Measurements from ENCODE around the gene GJB3.

GJB3 gene

DNA sequence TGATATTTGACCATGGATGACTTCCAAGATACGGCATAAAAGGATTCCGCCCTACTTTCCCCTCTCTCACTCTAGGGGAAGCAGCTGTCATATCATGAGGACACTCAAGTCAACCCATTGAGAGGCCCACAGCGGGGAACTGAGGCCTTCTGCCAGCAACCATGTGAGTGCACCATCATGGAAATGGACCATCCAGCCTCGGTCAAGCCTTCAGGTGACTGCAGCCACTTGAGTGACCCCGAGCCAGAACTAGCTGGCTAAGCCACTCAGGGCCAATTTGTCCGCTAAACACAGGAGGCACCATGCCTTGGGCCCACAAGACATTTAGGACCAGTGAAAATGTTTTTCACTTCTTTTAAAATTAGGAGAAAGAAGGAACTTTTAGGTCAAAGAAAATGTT, 37.2 kb upstream of the GJB3 start:
- no peaks in the 10 kb centered on the region for H3K9me3 ChIP-seq (ENCODE audit: insufficient read depth, low read length)
- peaks cover 14% of the 10 kb centered on the region for H3K4me1 ChIP-seq (ENCODE audit: insufficient read depth, insufficient read length)
- H3K9ac ChIP-seq (ENCODE audit: insufficient read length, low read depth), result no peak overlapping the region
- no peak for DNase-seq (ENCODE audit: low read depth, low spot score)
- no peaks in the 10 kb centered on the region for H3K36me3 ChIP-seq (ENCODE audit: insufficient read depth, insufficient read length, low read length)
- H3K4me3 ChIP-seq (ENCODE audit: insufficient read length, low read depth), result no peak overlapping the region
- TF ChIP-seq SUZ12 (IDR thresholded peaks at IDR 0.05; ENCODE audit: extremely low read depth, insufficient read depth, insufficient read length) (no peak), YY1 (IDR thresholded peaks at IDR 0.05; ENCODE audit: insufficient read depth, insufficient read length) (no peak), ZNF274 (IDR thresholded peaks at IDR 0.05; ENCODE audit: low read depth, low read length) (no peak)
- peaks cover 19% of the 10 kb centered on the region for H3K27me3 ChIP-seq (ENCODE audit: insufficient read depth, insufficient read length)

DNA sequence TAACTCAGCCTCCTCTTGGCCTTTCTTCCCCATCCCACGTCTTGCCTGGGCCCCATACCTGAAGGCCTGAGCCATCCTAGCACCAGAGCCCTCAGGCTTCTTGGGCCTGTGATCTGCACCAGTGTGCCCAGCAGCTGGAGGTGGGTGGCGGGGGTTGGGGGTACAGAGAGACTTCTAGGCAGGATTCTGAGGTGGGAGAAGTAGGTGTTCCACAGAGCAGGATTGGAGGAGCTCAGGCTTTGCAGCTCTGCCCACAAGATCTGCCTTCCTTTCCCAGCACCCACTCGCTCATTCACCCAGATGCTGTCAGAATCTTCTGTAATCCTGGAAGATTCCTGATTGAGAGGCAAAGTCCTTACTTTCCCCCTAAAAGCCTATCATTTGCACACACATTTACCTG, 36.2 kb upstream of the GJB3 start:
- Histone ChIP-seq H3K27me3 (ENCODE audit: insufficient read depth, insufficient read length) (peaks cover 19% of the 10 kb centered on the region), H3K36me3 (ENCODE audit: insufficient read depth, insufficient read length, low read length) (no peaks in the 10 kb centered on the region)

DNA sequence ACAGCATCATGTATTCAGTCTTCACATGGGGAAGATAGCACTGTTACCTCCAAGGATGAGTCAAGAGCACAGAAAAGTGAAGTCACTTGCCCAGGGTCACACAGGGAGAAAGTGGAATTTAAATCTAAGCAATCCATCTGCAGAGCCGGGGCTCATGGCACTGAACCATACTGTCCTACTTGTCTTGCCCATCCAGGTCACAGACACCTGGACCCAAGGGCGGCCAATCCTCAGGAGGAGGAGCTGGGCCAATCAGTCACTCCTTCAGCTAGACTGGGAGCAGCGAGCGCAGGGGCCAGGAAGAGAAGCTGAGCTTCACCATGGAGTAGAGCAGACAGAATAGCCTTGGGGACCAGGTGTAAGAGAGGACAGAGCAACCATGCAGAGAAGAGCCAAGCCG, 35.3 kb upstream of the GJB3 start:
- Histone ChIP-seq H3K9me3 (ENCODE audit: insufficient read depth, low read length) (no peaks in the 10 kb centered on the region), H3K9ac (ENCODE audit: insufficient read length, low read depth) (no peak overlapping the region), H3K27me3 (ENCODE audit: insufficient read depth, insufficient read length) (peaks cover 19% of the 10 kb centered on the region), H3K4me1 (ENCODE audit: insufficient read depth, insufficient read length) (peaks cover 6% of the 10 kb centered on the region), H3K36me3 (ENCODE audit: insufficient read depth, insufficient read length, low read length) (no peaks in the 10 kb centered on the region), H3K4me3 (ENCODE audit: insufficient read length, low read depth) (no peak overlapping the region)
- no peak for DNase-seq (ENCODE audit: low read depth, low spot score)
- no peak for TF ChIP-seq SUZ12 (IDR thresholded peaks at IDR 0.05; ENCODE audit: extremely low read depth, insufficient read depth, insufficient read length)

More for the DNA sequence above, 36.2 kb upstream of the GJB3 start:
- Histone ChIP-seq H3K9me3 (ENCODE audit: insufficient read depth, low read length) (no peaks in the 10 kb centered on the region), H3K4me1 (ENCODE audit: insufficient read depth, insufficient read length) (peaks cover 6% of the 10 kb centered on the region), H3K9ac (ENCODE audit: insufficient read length, low read depth) (no peak overlapping the region), H3K4me3 (ENCODE audit: insufficient read length, low read depth) (no peak overlapping the region)
- no peak for DNase-seq (ENCODE audit: low read depth, low spot score)
- no peak for TF ChIP-seq ZNF274 (IDR thresholded peaks at IDR 0.05; ENCODE audit: low read depth, low read length)
- no peak for TF ChIP-seq YY1 (IDR thresholded peaks at IDR 0.05; ENCODE audit: insufficient read depth, insufficient read length)
- TF ChIP-seq SUZ12 (IDR thresholded peaks at IDR 0.05; ENCODE audit: extremely low read depth, insufficient read depth, insufficient read length), result no peak

DNA sequence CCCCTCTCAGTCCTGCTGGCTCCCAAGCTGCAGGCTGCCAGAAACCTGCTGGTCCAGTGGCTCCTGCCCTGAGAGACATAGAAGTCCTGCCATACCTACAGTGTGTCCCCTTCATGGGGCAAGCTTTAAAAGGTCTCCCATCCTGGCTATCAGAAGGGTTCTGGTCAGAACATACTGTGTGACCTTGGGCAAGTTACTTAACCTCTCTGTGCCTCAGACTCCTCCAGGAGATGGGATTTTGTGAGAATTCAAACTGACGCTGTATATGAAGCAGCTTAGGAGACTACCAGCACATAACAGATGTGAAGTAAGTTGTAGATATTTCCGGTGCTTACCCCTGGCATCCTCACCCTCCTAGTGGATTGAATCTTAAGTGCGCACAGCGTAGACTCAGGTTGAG, 34.9 kb upstream of the GJB3 start:
- H3K36me3 ChIP-seq (ENCODE audit: insufficient read depth, insufficient read length, low read length), result no peaks in the 10 kb centered on the region
- no peaks in the 10 kb centered on the region for H3K9me3 ChIP-seq (ENCODE audit: insufficient read depth, low read length)
- DNase-seq (ENCODE audit: low read depth, low spot score), result no peak
- TF ChIP-seq YY1 (IDR thresholded peaks at IDR 0.05; ENCODE audit: insufficient read depth, insufficient read length), result no peak
- TF ChIP-seq SUZ12 (IDR thresholded peaks at IDR 0.05; ENCODE audit: extremely low read depth, insufficient read depth, insufficient read length), result no peak
- TF ChIP-seq ZNF274 (IDR thresholded peaks at IDR 0.05; ENCODE audit: low read depth, low read length), result no peak
- peaks cover 19% of the 10 kb centered on the region for H3K27me3 ChIP-seq (ENCODE audit: insufficient read depth, insufficient read length)
- H3K4me1 ChIP-seq (ENCODE audit: insufficient read depth, insufficient read length), result peaks cover 11% of the 10 kb centered on the region
- no peak overlapping the region for H3K4me3 ChIP-seq (ENCODE audit: insufficient read length, low read depth)
- H3K9ac ChIP-seq (ENCODE audit: insufficient read length, low read depth), result no peak overlapping the region

DNA sequence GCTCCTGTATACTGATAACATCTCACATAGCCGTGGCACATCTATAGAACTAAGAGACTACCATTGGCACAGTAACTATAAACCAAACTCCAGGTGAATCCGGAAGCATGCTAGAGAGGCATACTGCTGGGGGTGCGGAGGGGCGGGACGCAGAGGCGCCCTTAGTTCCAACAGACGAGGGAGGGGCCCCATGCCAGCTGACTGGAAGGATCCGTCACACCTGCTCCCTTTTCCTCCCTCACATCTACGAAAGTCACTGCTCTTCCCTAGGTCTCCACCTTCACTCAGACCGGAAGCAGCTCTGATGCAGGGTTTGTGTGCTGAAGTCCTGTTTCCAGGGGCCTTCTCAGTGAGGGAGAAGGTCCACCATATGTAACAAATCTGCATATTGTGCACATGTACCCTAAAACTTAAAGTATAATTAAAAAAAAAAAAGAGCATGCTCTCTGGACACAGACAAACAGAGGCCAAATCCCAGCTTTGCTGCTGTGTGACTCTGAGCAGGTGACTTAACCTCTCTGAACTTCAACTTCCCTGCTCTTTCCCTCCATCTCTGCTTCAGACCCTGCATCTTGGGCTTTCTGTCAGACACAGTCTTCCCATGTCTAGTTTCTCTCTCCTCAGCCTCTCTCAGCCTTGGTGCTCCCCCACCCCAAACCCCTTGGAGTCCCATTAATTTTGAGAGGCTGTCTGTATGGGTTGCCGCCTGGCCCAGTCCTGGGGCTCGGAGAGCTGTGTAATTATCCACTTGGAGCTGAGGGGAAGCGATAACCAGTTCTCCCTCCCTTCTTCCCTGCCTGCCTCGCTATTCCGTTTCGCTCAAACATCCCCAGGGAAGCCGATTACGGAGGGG, 34.0 kb upstream of the GJB3 start:
- Histone ChIP-seq H3K27me3 (ENCODE audit: insufficient read depth, insufficient read length) (peaks cover 10% of the 10 kb centered on the region), H3K9ac (ENCODE audit: insufficient read length, low read depth) (no peak overlapping the region), H3K36me3 (ENCODE audit: insufficient read depth, insufficient read length, low read length) (no peaks in the 10 kb centered on the region), H3K4me1 (ENCODE audit: insufficient read depth, insufficient read length) (peaks cover 11% of the 10 kb centered on the region), H3K4me3 (ENCODE audit: insufficient read length, low read depth) (no peak overlapping the region), H3K9me3 (ENCODE audit: insufficient read depth, low read length) (no peaks in the 10 kb centered on the region)
- TF ChIP-seq SUZ12 (IDR thresholded peaks at IDR 0.05; ENCODE audit: extremely low read depth, insufficient read depth, insufficient read length), result no peak
- TF ChIP-seq YY1 (IDR thresholded peaks at IDR 0.05; ENCODE audit: insufficient read depth, insufficient read length), result no peak
- no peak for TF ChIP-seq ZNF274 (IDR thresholded peaks at IDR 0.05; ENCODE audit: low read depth, low read length)
- DNase-seq (ENCODE audit: low read depth, low spot score), result no peak

DNA sequence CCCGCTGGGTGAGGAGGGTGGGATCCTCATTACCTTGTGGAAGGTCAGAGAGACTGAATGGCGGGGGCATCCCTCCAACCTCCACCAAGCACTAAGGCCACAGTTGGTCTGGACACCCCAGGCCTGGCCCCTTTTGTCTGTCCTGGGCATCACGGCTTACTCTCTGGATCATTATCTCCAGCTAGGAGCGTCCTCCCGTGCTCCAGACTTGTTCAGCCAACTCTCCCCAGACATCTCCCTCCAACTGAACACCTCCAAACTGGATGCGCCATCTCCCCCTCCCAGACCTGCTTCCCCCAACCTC, 33.4 kb upstream of the GJB3 start:
- peaks cover 11% of the 10 kb centered on the region for H3K4me1 ChIP-seq (ENCODE audit: insufficient read depth, insufficient read length)
- DNase-seq (ENCODE audit: low read depth, low spot score), result no peak
- TF ChIP-seq ZNF274 (IDR thresholded peaks at IDR 0.05; ENCODE audit: low read depth, low read length), result no peak
- TF ChIP-seq SUZ12 (IDR thresholded peaks at IDR 0.05; ENCODE audit: extremely low read depth, insufficient read depth, insufficient read length), result no peak
- no peak for TF ChIP-seq YY1 (IDR thresholded peaks at IDR 0.05; ENCODE audit: insufficient read depth, insufficient read length)

DNA sequence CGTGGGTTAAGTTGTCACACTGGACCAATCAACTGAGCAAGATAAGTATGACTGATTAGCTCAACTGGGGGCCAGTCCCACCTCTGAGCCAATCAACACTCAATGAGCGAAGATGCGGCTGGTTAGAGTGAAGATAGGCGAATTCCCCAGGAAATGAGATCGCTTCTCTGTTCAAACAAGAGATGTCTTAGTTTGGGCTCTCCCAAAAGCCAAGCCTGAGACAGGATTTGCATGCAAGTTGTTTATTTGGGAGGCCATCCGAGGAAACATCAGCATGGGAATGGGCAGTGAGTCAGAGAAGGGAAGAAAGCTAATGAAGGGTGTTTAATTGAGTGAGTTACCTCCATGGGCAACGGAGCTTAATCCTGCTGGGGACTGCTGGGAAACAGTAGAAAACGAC, 31.0 kb upstream of the GJB3 start:
- DNase-seq (ENCODE audit: low read depth, low spot score), result peak; percentile 79
- H3K4me3 ChIP-seq (ENCODE audit: insufficient read length, low read depth), result no peak overlapping the region
- TF ChIP-seq ZNF274 (IDR thresholded peaks at IDR 0.05; ENCODE audit: low read depth, low read length), result no peak
- no peak for TF ChIP-seq YY1 (IDR thresholded peaks at IDR 0.05; ENCODE audit: insufficient read depth, insufficient read length)
- no peak for TF ChIP-seq SUZ12 (IDR thresholded peaks at IDR 0.05; ENCODE audit: extremely low read depth, insufficient read depth, insufficient read length)

More for the DNA sequence above, 33.4 kb upstream of the GJB3 start:
- H3K4me3 ChIP-seq (ENCODE audit: insufficient read length, low read depth), result no peak overlapping the region
- H3K36me3 ChIP-seq (ENCODE audit: insufficient read depth, insufficient read length, low read length), result no peaks in the 10 kb centered on the region
- peaks cover 5% of the 10 kb centered on the region for H3K27me3 ChIP-seq (ENCODE audit: insufficient read depth, insufficient read length)
- H3K9ac ChIP-seq (ENCODE audit: insufficient read length, low read depth), result no peak overlapping the region
- H3K9me3 ChIP-seq (ENCODE audit: insufficient read depth, low read length), result no peaks in the 10 kb centered on the region

More for the DNA sequence above, 31.0 kb upstream of the GJB3 start:
- Histone ChIP-seq H3K27me3 (ENCODE audit: insufficient read depth, insufficient read length) (no peaks in the 10 kb centered on the region), H3K36me3 (ENCODE audit: insufficient read depth, insufficient read length, low read length) (no peaks in the 10 kb centered on the region), H3K9me3 (ENCODE audit: insufficient read depth, low read length) (no peaks in the 10 kb centered on the region), H3K9ac (ENCODE audit: insufficient read length, low read depth) (no peak overlapping the region), H3K4me1 (ENCODE audit: insufficient read depth, insufficient read length) (peaks cover 16% of the 10 kb centered on the region)

Measured in NT2/D1 (cell line).